NT2/D1 (cell line): ENCODE data around the gene GSG1L.
A peak's percentile ranks its signal among the peaks of the same experiment; 100 is the strongest.

Source experiments
- DNase-seq: peaks from one replicate; pipeline ENCODE4 v3.0.0-alpha.2; 2011; ENCODE audit warnings: low read depth, low spot score
- H3K27me3 ChIP-seq: 2 replicates; pipeline ENCODE4 v1.6.0; 2011; ENCODE audit warnings: mild to moderate bottlenecking; ENCODE audit not compliant: insufficient read length, insufficient read depth
- H3K36me3 ChIP-seq: 2 replicates; pipeline ENCODE4 v1.6.1; 2011; ENCODE audit warnings: mild to moderate bottlenecking, low read length, mixed read lengths; ENCODE audit not compliant: insufficient read depth, insufficient read length
- H3K4me1 ChIP-seq: 2 replicates; pipeline ENCODE4 v1.5.1; 2011; ENCODE audit not compliant: insufficient read depth, insufficient read length
- H3K4me3 ChIP-seq: 2 replicates; pipeline ENCODE4 v1.5.1; 2011; ENCODE audit warnings: low read depth; ENCODE audit not compliant: insufficient read length
- H3K9ac ChIP-seq: 2 replicates; pipeline ENCODE4 v1.6.0; 2011; ENCODE audit warnings: low read depth; ENCODE audit not compliant: insufficient read length
- H3K9me3 ChIP-seq: 2 replicates; pipeline ENCODE4 v1.5.1; 2011; ENCODE audit warnings: mild to moderate bottlenecking, low read length; ENCODE audit not compliant: insufficient read depth
- SUZ12 ChIP-seq: IDR thresholded peaks from 2 replicates; pipeline ENCODE4 v1.6.1; 2011; ENCODE audit not compliant: insufficient read length, insufficient read depth; ENCODE audit errors: extremely low read depth
- YY1 ChIP-seq: IDR thresholded peaks from 2 replicates; pipeline ENCODE4 v1.6.1; 2011; ENCODE audit not compliant: insufficient read length, insufficient read depth
- ZNF274 ChIP-seq: IDR thresholded peaks from 2 replicates; pipeline ENCODE4 v1.6.1; 2011; ENCODE audit warnings: mild to moderate bottlenecking, low read depth, low read length

Gene GSG1L

DNA sequence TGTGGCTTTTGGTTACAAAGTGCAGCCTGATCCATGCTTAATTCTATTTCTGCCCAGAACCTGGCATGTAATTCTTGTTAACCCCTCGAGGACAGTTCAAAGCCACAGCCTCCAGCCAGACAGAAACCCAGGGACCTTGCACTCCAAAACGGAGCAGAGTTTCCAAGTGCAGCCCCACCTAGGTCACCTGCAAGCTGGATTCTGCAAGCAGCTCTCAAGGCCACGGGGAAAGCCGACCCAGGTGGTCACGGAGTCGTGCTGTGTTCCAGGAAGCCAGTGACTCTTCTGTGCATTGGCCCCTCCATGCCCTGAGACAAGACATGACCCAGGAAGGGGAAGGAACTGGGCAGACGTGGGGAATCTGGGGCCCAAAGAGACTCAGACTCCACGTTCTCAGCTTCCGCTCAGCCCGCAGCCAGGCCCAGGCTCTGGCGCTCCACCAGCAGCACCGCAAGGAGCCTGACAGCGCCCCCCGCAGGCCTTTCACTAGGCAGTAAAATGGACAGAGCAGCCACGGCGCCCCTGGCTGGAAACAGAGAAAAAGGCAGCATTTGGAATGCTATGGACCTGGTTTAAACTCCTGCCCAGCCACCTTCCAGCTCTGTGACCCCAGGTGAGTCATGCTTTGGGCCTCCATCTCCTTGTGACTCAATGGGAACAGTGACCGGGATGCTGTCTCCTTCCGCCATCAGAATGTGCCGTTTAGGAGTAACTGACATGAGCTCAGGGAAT is 27.3 kb upstream of the GSG1L start:
- Histone ChIP-seq H3K4me3 (no peak overlapping the region), H3K9ac (peak overlapping the region; percentile 62), H3K27me3 (no peaks in the 10 kb centered on the region), H3K4me1 (peaks cover 27% of the 10 kb centered on the region), H3K9me3 (no peaks in the 10 kb centered on the region), H3K36me3 (peaks cover under 1% of the 10 kb centered on the region)
- TF ChIP-seq ZNF274: no peak
- TF ChIP-seq YY1: no peak
- no peak for TF ChIP-seq SUZ12
- DNase-seq: peak; percentile 63

DNA sequence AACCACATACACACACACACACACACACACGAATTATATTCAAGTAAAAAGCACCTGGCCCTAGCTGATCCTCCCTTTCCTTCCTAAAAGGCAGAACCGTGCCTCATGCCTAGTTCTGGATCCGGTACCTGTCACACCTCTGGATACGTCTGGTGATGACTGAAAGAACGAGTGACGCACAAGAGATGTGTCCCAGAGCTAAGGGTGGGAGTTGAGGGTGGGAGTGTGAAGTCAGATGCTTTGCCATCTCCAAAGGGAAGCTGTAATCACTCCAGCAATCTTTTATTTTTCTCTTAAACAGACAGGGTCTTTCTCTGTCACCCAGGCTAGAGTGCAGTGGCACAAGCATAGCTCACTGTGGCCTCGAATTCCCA is 26.5 kb upstream of the GSG1L start:
- H3K9ac ChIP-seq: no peak overlapping the region
- no peaks in the 10 kb centered on the region for H3K9me3 ChIP-seq
- no peak overlapping the region for H3K4me3 ChIP-seq
- H3K36me3 ChIP-seq: no peaks in the 10 kb centered on the region
- no peaks in the 10 kb centered on the region for H3K27me3 ChIP-seq
- no peak for TF ChIP-seq YY1
- TF ChIP-seq ZNF274: no peak
- no peak for TF ChIP-seq SUZ12
- no peak for DNase-seq
- peaks cover 27% of the 10 kb centered on the region for H3K4me1 ChIP-seq

DNA sequence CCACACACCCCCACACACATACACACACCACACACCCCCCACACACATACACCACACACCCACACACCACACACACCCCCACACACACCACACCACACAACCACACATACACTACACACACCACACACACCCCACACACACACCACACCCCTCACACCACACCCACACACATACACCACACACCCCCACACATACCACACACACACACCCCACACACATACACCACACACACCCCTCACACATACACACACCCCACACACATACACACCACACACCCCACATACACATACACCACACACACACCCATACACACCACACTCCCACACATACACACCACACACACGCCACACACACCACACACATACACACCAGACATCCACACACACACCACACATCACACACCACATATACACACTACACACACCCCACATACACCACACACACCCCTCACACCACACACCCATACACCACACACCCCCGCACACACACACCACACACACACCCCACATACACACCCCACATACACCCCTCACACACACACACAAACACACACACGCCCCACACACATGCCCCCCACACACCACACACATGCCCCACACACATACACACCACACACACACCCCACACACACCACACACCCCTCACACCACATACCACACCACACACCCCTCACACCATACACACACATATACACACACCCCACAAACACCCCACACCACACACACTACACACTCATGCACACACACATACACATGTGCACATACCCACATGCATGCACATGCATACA is 25.9 kb upstream of the GSG1L start:
- Histone ChIP-seq H3K9ac (no peak overlapping the region), H3K9me3 (no peaks in the 10 kb centered on the region), H3K4me3 (no peak overlapping the region), H3K36me3 (no peaks in the 10 kb centered on the region), H3K27me3 (no peaks in the 10 kb centered on the region), H3K4me1 (peaks cover 27% of the 10 kb centered on the region)
- DNase-seq: no peak
- TF ChIP-seq ZNF274 (no peak), YY1 (no peak), SUZ12 (no peak)

DNA sequence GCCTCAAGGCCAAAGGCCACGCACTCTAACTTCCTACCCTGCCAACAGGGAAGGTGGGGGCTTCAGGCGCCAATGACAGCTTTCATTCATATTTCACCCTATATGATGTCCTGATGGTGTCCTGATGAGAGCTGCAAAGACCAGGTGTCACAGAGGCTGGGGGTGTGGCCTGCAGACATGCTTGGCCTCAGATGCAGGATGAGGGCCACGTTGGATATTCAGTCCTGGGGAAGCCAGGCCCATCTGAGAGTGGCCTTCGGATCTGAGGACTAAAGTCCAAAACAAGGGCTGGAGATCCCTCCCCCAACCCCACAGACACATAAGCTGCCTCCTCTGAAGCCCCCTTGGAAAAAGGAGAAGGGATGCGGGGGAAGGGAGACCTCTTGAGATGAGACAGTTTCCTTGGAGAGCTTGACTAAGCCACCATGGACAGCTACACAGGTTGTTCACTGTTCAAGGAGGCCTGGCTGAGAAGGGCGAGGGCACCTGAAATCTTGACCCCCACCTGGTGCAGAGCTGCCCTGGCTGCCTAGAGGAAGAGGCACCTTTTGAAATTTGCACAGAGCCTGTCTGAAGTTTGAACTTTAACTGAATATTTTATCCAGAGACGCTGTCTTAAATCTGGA is 24.3 kb upstream of the GSG1L start:
- Histone ChIP-seq H3K27me3 (no peaks in the 10 kb centered on the region), H3K4me1 (peaks cover 19% of the 10 kb centered on the region), H3K9me3 (no peaks in the 10 kb centered on the region), H3K4me3 (no peak overlapping the region), H3K36me3 (no peaks in the 10 kb centered on the region), H3K9ac (no peak overlapping the region)
- TF ChIP-seq YY1: no peak
- no peak for DNase-seq

DNA sequence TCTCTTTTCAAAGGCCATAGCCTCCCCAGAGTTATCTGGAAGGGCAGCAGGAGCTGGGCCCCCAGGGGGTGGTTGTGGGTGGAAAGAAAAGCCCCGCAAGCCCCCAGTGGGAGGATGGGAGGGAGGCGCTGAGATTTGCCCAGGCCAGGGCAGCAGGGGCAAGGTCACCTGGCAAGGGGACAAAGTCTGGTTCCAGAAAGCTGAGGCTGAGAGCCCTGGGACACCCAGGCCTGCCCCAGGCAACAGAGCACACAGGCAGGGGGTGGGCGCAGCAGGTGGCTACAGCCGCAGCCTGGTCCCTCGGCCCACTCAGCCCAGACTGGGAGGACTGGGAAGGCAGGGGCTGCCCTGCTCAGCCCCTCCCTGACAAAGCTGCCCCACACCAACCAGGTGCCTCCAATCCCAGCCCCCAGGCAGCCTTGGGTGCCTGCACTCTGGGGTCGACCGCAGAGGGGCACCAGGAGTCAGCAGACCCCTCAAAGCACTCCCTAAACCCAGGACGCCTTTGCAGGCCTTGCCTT is 23.7 kb upstream of the GSG1L start:
- Histone ChIP-seq H3K4me1 (peaks cover 19% of the 10 kb centered on the region), H3K9me3 (no peaks in the 10 kb centered on the region), H3K27me3 (no peaks in the 10 kb centered on the region), H3K4me3 (no peak overlapping the region), H3K36me3 (no peaks in the 10 kb centered on the region), H3K9ac (no peak overlapping the region)
- TF ChIP-seq SUZ12: no peak
- TF ChIP-seq YY1: no peak
- no peak for TF ChIP-seq ZNF274
- no peak for DNase-seq

DNA sequence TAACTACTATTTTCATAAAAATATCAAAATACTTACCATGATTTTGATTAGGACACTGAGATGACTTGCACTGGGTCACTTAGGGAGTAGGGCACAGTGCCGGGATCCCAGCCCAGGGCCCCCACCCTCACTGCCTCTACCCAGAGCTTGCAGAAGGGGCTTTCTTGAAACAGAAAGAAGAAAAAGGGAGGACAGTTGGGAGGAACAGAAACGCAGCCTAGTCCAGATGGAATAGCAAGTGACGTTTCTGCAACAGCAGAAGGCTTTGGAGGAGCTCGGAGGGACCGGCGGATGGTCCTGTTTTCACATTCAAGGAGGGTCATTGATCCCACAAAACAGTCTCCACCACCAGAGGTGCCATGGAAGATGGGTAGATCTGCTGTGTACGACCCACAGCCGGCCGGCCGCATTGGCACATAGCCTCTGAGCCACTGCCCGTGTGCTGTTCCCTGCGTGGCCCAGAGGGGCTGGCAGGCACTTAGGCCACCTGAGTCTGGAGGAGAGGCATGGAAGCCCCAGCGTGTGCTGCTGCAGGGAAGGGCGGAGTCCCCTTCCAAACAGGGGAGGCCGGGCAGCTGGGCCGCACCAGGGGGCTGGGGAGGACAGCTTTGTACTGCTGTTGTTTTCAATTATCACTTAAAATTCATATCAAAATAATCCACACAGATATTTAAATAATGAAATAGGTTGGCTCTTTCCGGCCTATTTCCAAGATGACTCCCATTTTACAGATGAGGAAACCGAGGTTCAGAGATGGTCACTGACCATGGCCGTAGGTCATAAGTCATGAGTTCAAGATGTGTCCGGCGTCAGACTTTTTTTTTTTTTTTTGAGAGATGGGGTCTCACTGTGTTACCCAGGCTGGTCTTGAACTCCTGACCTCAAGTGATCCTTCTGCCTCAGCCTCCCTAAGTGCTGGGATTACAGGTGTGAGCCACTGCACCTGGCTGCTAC is 22.9 kb upstream of the GSG1L start:
- no peak for TF ChIP-seq YY1
- no peak for TF ChIP-seq SUZ12
- TF ChIP-seq ZNF274: no peak
- H3K4me3 ChIP-seq: no peak overlapping the region
- H3K9ac ChIP-seq: no peak overlapping the region
- H3K27me3 ChIP-seq: no peaks in the 10 kb centered on the region
- no peaks in the 10 kb centered on the region for H3K36me3 ChIP-seq
- DNase-seq: no peak
- H3K9me3 ChIP-seq: no peaks in the 10 kb centered on the region
- H3K4me1 ChIP-seq: peaks cover 13% of the 10 kb centered on the region
